Neural crest cell (in vitro differentiated cells): ENCODE results near the gene FHIT. TPM values are rescaled to one million over a fixed set of nuclear protein-coding genes. Genes with fewer than 3 reads are reported as not detected.

Experiments used
- DNase-seq: peaks from one replicate; pipeline ENCODE4 v3.0.0; 2021; ENCODE audit warnings: low read depth, mixed read lengths, low spot score
- H3K27ac Mint-ChIP-seq: one replicate; pipeline ENCODE4 v1.8.0; 2021; ENCODE audit warnings: mild to moderate bottlenecking, mixed read lengths; ENCODE audit not compliant: unreplicated experiment
- H3K27me3 Mint-ChIP-seq: 2 replicates; pipeline ENCODE4 v1.8.0; 2021; ENCODE audit warnings: low read depth, mild to moderate bottlenecking, mixed read lengths
- H3K36me3 Mint-ChIP-seq: 2 replicates; pipeline ENCODE4 v1.8.0; 2021; ENCODE audit warnings: low read depth, mild to moderate bottlenecking, mixed read lengths
- H3K4me1 Mint-ChIP-seq: 2 replicates; pipeline ENCODE4 v1.8.0; 2021; ENCODE audit warnings: mixed read lengths
- H3K4me3 Mint-ChIP-seq: one replicate; pipeline ENCODE4 v1.8.0; 2021; ENCODE audit warnings: mild to moderate bottlenecking, mixed read lengths
- H3K9me3 Mint-ChIP-seq: 2 replicates; pipeline ENCODE4 v1.8.0; 2021; ENCODE audit warnings: mixed read lengths
- total RNA-seq: library from RNA; stranded (reverse); gene quantifications from 2 replicates; pipeline ENCODE4 v1.2.1, GENCODE V29; 2021
- TF ChIP-seq, protein P1 (sequence below): fragments of 200-600 bp; sonication (generic); conservative IDR thresholded peaks from 2 replicates; pipeline ENCODE4 v1.5.0; 2021; ENCODE audit warnings: antibody characterized with exemption, mild to moderate bottlenecking

FHIT gene
- total RNA-seq, 1 donor from 2014 or later = 5.2 TPM

DNA sequence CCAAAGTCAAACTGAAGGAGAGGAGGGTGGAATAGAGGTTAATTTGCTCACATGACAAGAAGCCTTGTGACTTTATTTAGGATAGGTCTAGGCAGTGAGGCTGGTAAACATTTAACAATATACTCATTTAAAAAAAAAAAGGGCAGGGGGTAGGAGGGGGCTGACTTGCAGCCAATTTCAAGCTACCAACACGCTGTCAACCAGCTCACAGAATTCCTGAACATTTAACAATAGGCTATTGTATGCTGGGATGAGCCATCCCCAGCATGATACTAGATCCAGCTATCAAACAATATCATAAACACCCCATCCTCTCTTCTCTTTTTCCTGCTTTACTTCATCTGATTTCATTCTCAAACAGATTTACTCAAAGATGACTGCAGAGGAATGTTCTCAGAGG lies 1105.1 kb downstream of the FHIT start:
- no peak overlapping the region for H3K4me3 Mint-ChIP-seq
- no peak overlapping the region for H3K27ac Mint-ChIP-seq
- TF ChIP-seq, protein P1, sequence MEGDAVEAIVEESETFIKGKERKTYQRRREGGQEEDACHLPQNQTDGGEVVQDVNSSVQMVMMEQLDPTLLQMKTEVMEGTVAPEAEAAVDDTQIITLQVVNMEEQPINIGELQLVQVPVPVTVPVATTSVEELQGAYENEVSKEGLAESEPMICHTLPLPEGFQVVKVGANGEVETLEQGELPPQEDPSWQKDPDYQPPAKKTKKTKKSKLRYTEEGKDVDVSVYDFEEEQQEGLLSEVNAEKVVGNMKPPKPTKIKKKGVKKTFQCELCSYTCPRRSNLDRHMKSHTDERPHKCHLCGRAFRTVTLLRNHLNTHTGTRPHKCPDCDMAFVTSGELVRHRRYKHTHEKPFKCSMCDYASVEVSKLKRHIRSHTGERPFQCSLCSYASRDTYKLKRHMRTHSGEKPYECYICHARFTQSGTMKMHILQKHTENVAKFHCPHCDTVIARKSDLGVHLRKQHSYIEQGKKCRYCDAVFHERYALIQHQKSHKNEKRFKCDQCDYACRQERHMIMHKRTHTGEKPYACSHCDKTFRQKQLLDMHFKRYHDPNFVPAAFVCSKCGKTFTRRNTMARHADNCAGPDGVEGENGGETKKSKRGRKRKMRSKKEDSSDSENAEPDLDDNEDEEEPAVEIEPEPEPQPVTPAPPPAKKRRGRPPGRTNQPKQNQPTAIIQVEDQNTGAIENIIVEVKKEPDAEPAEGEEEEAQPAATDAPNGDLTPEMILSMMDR = no peak
- no peaks in the 10 kb centered on the region for H3K9me3 Mint-ChIP-seq
- H3K27me3 Mint-ChIP-seq = no peaks in the 10 kb centered on the region
- peaks cover 31% of the 10 kb centered on the region for H3K4me1 Mint-ChIP-seq
- DNase-seq = no peak
- no peaks in the 10 kb centered on the region for H3K36me3 Mint-ChIP-seq

DNA sequence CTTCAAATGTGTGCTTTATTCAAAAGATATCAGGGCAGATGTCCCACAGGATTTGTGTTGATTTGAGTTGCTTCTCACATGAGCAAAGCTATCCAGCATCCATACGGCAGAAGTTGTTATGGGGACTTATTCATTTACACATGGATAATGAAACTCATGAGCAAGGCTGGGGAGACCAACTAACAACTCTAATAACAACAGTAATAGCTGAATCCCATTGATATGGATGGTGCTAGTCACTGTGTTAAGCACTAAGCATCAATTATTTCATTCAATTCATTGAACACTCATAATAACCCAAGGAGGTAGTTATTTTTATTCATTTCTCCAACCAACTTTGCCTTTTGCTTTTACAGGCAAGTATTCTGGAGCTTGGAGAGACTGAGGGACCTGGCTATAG lies 1107.2 kb downstream of the FHIT start:
- DNase-seq = no peak
- no peak overlapping the region for H3K27ac Mint-ChIP-seq
- no peaks in the 10 kb centered on the region for H3K36me3 Mint-ChIP-seq
- no peak overlapping the region for H3K4me3 Mint-ChIP-seq
- H3K9me3 Mint-ChIP-seq = no peaks in the 10 kb centered on the region
- peaks cover 31% of the 10 kb centered on the region for H3K4me1 Mint-ChIP-seq
- H3K27me3 Mint-ChIP-seq = no peaks in the 10 kb centered on the region
- TF ChIP-seq, protein P1 = no peak

DNA sequence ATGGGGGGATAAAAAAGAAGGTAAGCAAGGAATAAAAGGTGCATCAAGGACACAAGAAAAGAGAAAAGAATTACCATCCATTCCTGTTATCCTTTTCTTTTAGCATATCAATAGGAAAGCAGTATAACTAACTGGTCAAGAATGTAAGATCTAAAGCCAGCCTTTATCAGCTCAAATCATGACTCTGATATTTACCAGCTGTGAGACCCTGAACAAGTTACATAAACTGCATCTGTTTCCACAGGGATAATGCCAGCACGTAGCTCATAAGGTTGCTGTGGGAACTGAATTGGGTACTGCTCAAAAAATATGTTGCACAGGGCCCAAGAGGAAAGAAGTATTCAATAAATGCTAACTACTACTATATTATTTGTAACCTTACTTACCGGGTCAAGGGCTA lies 1109.2 kb downstream of the FHIT start:
- H3K4me1 Mint-ChIP-seq = peaks cover 21% of the 10 kb centered on the region
- H3K27ac Mint-ChIP-seq = no peak overlapping the region
- no peaks in the 10 kb centered on the region for H3K36me3 Mint-ChIP-seq
- H3K4me3 Mint-ChIP-seq = no peak overlapping the region
- no peak for DNase-seq
- TF ChIP-seq, protein P1 = no peak
- no peaks in the 10 kb centered on the region for H3K9me3 Mint-ChIP-seq
- no peaks in the 10 kb centered on the region for H3K27me3 Mint-ChIP-seq

DNA sequence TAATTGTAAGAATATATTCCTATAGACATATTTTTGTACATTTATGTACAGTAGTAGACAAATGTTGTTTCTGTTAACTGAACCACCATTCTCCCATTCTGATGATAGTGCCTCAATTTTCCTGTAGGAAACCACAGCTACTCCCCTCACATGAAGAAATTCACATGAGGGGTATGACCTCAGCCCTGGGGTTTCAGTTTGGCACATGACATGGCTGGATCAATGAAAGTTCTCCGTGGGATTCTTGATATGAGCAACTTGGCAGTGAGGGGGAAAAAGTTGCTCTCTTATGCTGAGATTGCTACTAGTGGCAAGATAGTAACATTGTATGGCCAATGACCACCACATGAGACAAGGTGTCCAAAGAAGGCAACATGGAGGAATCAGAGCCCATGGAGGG lies 1111.1 kb downstream of the FHIT start:
- H3K4me3 Mint-ChIP-seq = no peak overlapping the region
- H3K9me3 Mint-ChIP-seq = no peaks in the 10 kb centered on the region
- no peaks in the 10 kb centered on the region for H3K36me3 Mint-ChIP-seq
- no peak for DNase-seq
- H3K27me3 Mint-ChIP-seq = no peaks in the 10 kb centered on the region
- TF ChIP-seq, protein P1 = no peak
- H3K27ac Mint-ChIP-seq = no peak overlapping the region
- H3K4me1 Mint-ChIP-seq = peaks cover 3% of the 10 kb centered on the region

DNA sequence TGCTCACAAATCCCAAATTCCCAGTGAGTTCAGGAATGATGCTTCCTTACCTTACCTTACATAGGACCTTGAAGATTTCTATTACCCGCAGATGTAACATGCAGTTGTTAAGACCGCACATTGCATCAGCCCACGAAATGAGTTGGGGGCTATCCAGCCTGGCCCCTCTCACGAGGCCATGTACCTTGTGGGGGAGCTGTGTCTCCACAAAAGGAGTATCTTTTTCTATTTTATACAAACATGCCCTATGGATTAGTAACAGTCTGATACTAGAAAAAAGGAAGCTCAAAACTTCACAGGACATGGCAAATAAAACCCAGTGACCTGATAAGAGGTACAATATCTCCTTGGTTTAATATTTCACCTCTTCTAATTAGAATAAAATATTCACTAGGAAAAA lies 1114.7 kb downstream of the FHIT start:
- no peak for DNase-seq
- Mint-ChIP-seq H3K27me3 (no peaks in the 10 kb centered on the region), H3K36me3 (no peaks in the 10 kb centered on the region), H3K4me3 (no peak overlapping the region), H3K4me1 (peaks cover 3% of the 10 kb centered on the region), H3K9me3 (no peaks in the 10 kb centered on the region), H3K27ac (no peak overlapping the region)
- TF ChIP-seq, protein P1 = no peak

DNA sequence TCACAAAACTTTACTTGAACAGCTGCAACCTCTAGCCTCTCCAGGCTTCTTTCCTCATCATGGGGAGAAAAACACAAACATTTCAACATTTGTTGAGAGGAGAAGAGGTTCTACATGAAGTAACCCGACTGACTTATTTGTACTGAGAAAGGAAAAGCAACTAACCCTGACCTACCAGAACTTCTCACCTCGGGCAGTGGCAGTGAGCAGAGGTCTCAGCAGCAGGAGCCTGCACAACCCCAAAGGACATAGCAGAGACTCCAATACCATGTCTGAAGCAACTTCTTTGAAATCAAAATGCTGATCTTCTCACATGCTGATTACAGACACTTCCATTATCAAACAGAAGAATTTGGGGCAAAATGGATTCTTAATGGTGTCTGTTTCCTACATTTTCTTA lies 1115.8 kb downstream of the FHIT start:
- H3K27me3 Mint-ChIP-seq = no peaks in the 10 kb centered on the region
- no peaks in the 10 kb centered on the region for H3K9me3 Mint-ChIP-seq
- no peak overlapping the region for H3K27ac Mint-ChIP-seq
- H3K36me3 Mint-ChIP-seq = no peaks in the 10 kb centered on the region
- TF ChIP-seq, protein P1 = no peak
- no peak overlapping the region for H3K4me3 Mint-ChIP-seq
- no peak for DNase-seq
- H3K4me1 Mint-ChIP-seq = peaks cover 3% of the 10 kb centered on the region
